DND-41 (cell line): ENCODE data around the gene DRC7.

Source experiments
- EZH2 ChIP-seq: IDR thresholded peaks from 3 replicates; pipeline ENCODE4 v1.6.1; 2012; ENCODE audit warnings: borderline replicate concordance, low read depth, mild to moderate bottlenecking, moderate library complexity, low read length, inconsistent platforms; ENCODE audit not compliant: severe bottlenecking
- TF ChIP-seq, protein P1 (sequence below): IDR thresholded peaks from 2 replicates; pipeline ENCODE4 v1.5.1; 2012; ENCODE audit warnings: borderline replicate concordance, low read length, moderate library complexity, mild to moderate bottlenecking; ENCODE audit not compliant: poor library complexity, severe bottlenecking; ENCODE audit errors: extremely low read depth

GRCh38 chr16:57749101-57749692, 54.6 kb downstream of the DRC7 start:
- TF ChIP-seq, protein P1, sequence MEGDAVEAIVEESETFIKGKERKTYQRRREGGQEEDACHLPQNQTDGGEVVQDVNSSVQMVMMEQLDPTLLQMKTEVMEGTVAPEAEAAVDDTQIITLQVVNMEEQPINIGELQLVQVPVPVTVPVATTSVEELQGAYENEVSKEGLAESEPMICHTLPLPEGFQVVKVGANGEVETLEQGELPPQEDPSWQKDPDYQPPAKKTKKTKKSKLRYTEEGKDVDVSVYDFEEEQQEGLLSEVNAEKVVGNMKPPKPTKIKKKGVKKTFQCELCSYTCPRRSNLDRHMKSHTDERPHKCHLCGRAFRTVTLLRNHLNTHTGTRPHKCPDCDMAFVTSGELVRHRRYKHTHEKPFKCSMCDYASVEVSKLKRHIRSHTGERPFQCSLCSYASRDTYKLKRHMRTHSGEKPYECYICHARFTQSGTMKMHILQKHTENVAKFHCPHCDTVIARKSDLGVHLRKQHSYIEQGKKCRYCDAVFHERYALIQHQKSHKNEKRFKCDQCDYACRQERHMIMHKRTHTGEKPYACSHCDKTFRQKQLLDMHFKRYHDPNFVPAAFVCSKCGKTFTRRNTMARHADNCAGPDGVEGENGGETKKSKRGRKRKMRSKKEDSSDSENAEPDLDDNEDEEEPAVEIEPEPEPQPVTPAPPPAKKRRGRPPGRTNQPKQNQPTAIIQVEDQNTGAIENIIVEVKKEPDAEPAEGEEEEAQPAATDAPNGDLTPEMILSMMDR, result no peak
- no peak for TF ChIP-seq EZH2
